ENCODE results near the gene NMB. TPM values are rescaled to one million over a fixed set of nuclear protein-coding genes. Genes with fewer than 3 reads are reported as not detected.

NMB gene
- total RNA-seq, 1 donor, result 6.9 TPM

DNA sequence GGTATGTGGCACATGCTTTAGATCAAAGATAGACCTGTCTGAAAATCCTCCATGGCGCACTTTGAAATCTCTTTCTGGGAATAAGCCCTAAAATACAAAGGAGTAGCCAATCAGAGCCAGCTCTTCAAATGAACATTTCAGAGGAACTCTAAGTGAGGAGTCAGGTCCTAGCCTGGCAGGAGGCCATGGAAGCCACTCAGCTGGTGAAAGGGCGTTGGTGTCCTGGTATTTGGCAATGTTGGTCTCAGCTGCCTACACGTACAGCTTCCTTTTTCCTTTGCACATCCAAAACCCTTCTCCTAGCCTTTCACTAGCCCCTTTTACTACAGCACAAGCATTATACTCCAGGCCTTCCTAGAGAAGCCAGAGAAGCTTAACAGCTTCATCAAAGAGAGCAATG lies 9.5 kb downstream of the NMB start:
- peaks cover 19% of the 10 kb centered on the region for H3K4me1 ChIP-seq (ENCODE audit: insufficient read depth, low read length)
- no peaks in the 10 kb centered on the region for H3K27me3 ChIP-seq (ENCODE audit: insufficient read depth, low read length)
- peaks cover 66% of the 10 kb centered on the region for H3K36me3 ChIP-seq (ENCODE audit: insufficient read depth, low read length)
- peaks cover 8% of the 10 kb centered on the region for H4K20me1 ChIP-seq (ENCODE audit: insufficient read depth, low read length)
- no peak for DNase-seq (ENCODE audit: insufficient read length, low spot score, missing footprints)
- TF ChIP-seq, protein P1, sequence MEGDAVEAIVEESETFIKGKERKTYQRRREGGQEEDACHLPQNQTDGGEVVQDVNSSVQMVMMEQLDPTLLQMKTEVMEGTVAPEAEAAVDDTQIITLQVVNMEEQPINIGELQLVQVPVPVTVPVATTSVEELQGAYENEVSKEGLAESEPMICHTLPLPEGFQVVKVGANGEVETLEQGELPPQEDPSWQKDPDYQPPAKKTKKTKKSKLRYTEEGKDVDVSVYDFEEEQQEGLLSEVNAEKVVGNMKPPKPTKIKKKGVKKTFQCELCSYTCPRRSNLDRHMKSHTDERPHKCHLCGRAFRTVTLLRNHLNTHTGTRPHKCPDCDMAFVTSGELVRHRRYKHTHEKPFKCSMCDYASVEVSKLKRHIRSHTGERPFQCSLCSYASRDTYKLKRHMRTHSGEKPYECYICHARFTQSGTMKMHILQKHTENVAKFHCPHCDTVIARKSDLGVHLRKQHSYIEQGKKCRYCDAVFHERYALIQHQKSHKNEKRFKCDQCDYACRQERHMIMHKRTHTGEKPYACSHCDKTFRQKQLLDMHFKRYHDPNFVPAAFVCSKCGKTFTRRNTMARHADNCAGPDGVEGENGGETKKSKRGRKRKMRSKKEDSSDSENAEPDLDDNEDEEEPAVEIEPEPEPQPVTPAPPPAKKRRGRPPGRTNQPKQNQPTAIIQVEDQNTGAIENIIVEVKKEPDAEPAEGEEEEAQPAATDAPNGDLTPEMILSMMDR (IDR thresholded peaks at IDR 0.05; ENCODE audit: extremely low read depth, low read depth, low read length), result no peak
- H3K9me3 ChIP-seq (ENCODE audit: low read depth, low read length), result no peaks in the 10 kb centered on the region
- no peak overlapping the region for H2AFZ ChIP-seq (ENCODE audit: low read length)
- no peak overlapping the region for H3K4me3 ChIP-seq (ENCODE audit: insufficient read depth, low read length)
- H3K27ac ChIP-seq (ENCODE audit: low read depth, low read length), result no peak overlapping the region
- no peak overlapping the region for H3K4me2 ChIP-seq (ENCODE audit: insufficient read depth, low read length)
- peaks cover 28% of the 10 kb centered on the region for H3K79me2 ChIP-seq (ENCODE audit: insufficient read depth, low read length)

DNA sequence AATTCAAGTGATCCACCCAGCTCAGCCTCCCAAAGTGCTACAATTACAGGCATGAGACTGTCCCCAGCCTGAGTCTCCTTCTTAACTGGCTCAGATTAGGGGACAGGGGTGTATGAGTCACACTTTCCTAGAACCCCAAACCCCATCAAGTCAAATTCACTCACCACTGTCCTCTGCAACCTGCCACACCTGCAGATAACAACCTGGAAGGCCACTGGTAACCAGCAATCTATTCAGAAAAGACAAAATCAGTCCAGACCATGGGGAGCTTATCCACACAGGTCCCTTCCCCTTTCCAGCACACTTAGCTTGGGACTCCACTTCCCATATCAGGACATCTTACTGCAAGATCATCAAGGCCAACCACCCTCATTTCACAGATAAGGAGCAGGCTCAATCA lies 10.3 kb downstream of the NMB start:
- H4K20me1 ChIP-seq (ENCODE audit: insufficient read depth, low read length), result peaks cover 8% of the 10 kb centered on the region
- H3K4me1 ChIP-seq (ENCODE audit: insufficient read depth, low read length), result peaks cover 10% of the 10 kb centered on the region
- peaks cover 20% of the 10 kb centered on the region for H3K79me2 ChIP-seq (ENCODE audit: insufficient read depth, low read length)
- peaks cover 71% of the 10 kb centered on the region for H3K36me3 ChIP-seq (ENCODE audit: insufficient read depth, low read length)
- no peak for DNase-seq (ENCODE audit: insufficient read length, low spot score, missing footprints)
- H3K4me2 ChIP-seq (ENCODE audit: insufficient read depth, low read length), result no peak overlapping the region
- no peak overlapping the region for H3K27ac ChIP-seq (ENCODE audit: low read depth, low read length)
- TF ChIP-seq, protein P1 (IDR thresholded peaks at IDR 0.05; ENCODE audit: extremely low read depth, low read depth, low read length), result no peak
- no peaks in the 10 kb centered on the region for H3K9me3 ChIP-seq (ENCODE audit: low read depth, low read length)
- H3K4me3 ChIP-seq (ENCODE audit: insufficient read depth, low read length), result no peak overlapping the region
- no peaks in the 10 kb centered on the region for H3K27me3 ChIP-seq (ENCODE audit: insufficient read depth, low read length)
- no peak overlapping the region for H2AFZ ChIP-seq (ENCODE audit: low read length)

DNA sequence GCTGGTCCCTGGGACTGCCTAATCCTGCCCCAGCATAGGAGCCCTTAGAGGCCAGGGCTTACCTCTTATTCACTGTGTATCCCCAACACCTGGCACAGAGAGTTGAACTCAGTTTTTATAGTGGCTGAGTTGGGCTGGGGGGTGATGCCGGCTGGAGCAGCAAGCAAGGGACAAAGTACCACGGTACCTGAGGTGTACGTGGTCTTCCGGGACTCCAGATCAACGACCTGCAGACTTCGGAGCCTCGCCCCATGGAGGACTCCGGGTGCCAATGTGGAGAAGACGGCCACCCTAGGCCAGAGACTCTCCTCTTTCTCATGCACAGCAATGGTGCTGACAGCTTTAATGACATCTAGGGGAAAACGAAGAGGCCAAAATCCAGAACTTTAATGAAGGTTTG lies 12.0 kb downstream of the NMB start:
- TF ChIP-seq, protein P1 (IDR thresholded peaks at IDR 0.05; ENCODE audit: extremely low read depth, low read depth, low read length), result no peak
- peaks cover 76% of the 10 kb centered on the region for H3K36me3 ChIP-seq (ENCODE audit: insufficient read depth, low read length)
- H3K4me2 ChIP-seq (ENCODE audit: insufficient read depth, low read length), result no peak overlapping the region
- H3K4me3 ChIP-seq (ENCODE audit: insufficient read depth, low read length), result no peak overlapping the region
- no peaks in the 10 kb centered on the region for H3K9me3 ChIP-seq (ENCODE audit: low read depth, low read length)
- H2AFZ ChIP-seq (ENCODE audit: low read length), result no peak overlapping the region
- H4K20me1 ChIP-seq (ENCODE audit: insufficient read depth, low read length), result peaks cover 8% of the 10 kb centered on the region
- peaks cover 4% of the 10 kb centered on the region for H3K4me1 ChIP-seq (ENCODE audit: insufficient read depth, low read length)
- no peak for DNase-seq (ENCODE audit: insufficient read length, low spot score, missing footprints)
- no peak overlapping the region for H3K27ac ChIP-seq (ENCODE audit: low read depth, low read length)
- H3K79me2 ChIP-seq (ENCODE audit: insufficient read depth, low read length), result peaks cover 8% of the 10 kb centered on the region
- no peaks in the 10 kb centered on the region for H3K27me3 ChIP-seq (ENCODE audit: insufficient read depth, low read length)

DNA sequence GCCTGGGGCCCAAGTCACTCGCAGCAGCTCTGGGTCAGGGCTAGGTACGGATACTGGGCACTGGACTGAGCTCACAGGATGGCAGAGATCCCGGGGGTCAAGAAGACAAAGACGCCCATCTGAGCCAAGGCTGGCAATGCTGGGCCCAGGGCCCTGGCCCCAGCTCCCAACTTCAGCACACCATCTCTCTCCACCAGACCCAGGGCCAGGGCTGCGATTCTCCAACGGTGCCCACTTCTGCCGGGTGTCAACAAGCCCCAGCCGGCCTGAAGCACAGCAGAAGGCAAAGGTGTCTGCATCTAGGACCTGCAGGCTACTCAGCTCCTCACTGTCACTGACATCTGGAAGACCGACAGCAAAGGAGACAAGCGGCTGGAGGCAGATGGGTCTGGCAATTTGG lies 12.5 kb downstream of the NMB start:
- peaks cover 4% of the 10 kb centered on the region for H3K4me1 ChIP-seq (ENCODE audit: insufficient read depth, low read length)
- H3K79me2 ChIP-seq (ENCODE audit: insufficient read depth, low read length), result peaks cover 8% of the 10 kb centered on the region
- H2AFZ ChIP-seq (ENCODE audit: low read length), result no peak overlapping the region
- no peaks in the 10 kb centered on the region for H3K9me3 ChIP-seq (ENCODE audit: low read depth, low read length)
- H3K4me3 ChIP-seq (ENCODE audit: insufficient read depth, low read length), result no peak overlapping the region
- H3K27me3 ChIP-seq (ENCODE audit: insufficient read depth, low read length), result no peaks in the 10 kb centered on the region
- H3K4me2 ChIP-seq (ENCODE audit: insufficient read depth, low read length), result no peak overlapping the region
- no peak for DNase-seq (ENCODE audit: insufficient read length, low spot score, missing footprints)
- H3K36me3 ChIP-seq (ENCODE audit: insufficient read depth, low read length), result peaks cover 80% of the 10 kb centered on the region
- TF ChIP-seq, protein P1 (IDR thresholded peaks at IDR 0.05; ENCODE audit: extremely low read depth, low read depth, low read length), result no peak
- H4K20me1 ChIP-seq (ENCODE audit: insufficient read depth, low read length), result peaks cover 8% of the 10 kb centered on the region
- no peak overlapping the region for H3K27ac ChIP-seq (ENCODE audit: low read depth, low read length)
